Endothelial cell of umbilical vein (primary cell): Measurements from ENCODE around the gene LCP1. TPM values are rescaled to one million over a fixed set of nuclear protein-coding genes. Genes with fewer than 3 reads are reported as not detected.

Source experiments
- BruUV-seq: library from RNA; stranded (reverse); fragments of 400-500 nt; replicated peaks from 2 replicates; lab custom pipeline; 2021; lab: Mats Ljungman, UMichigan
- CTCF ChIA-PET: fragments of 300-600, 350-600 bp; sonication (Branson Sonifier 250); formaldehyde crosslinking; loops from one replicate; lab custom pipeline; 2021; ENCODE audit warnings: antibody characterized with exemption, inconsistent platforms; lab: Charles Lee
- POLR2A ChIA-PET: fragments of 300-600, 350-600 bp; sonication (Branson Sonifier 250); formaldehyde crosslinking; loops from one replicate; lab custom pipeline; 2021; ENCODE audit warnings: antibody characterized with exemption, inconsistent platforms; lab: Charles Lee
- DNase-seq: peaks from one replicate; pipeline ENCODE4 v3.0.0-alpha.2; 2011; ENCODE audit warnings: low read depth, low spot score
- FAIRE-seq: peaks from 2 replicates; lab custom pipeline; 2011; peaks lifted over from hg19 to GRCh38; lab: Jason Lieb, UNC
- H2AFZ ChIP-seq: 2 replicates; pipeline ENCODE4 v1.6.0; 2012; ENCODE audit warnings: low read depth, low read length, control low read depth, inconsistent platforms
- H3K27ac ChIP-seq: 2 replicates; pipeline ENCODE4 v1.5.1; 2011; ENCODE audit warnings: low read depth, mild to moderate bottlenecking, control low read depth, low read length, moderate library complexity; ENCODE audit not compliant: insufficient read depth
- H3K27me3 ChIP-seq, 2 experiments: 2 replicates each; pipeline versions ENCODE4 v1.6.0 to v1.6.1; 2011; ENCODE audit warnings: low read length in 2 of 2, mixed read lengths in 1 of 2; ENCODE audit not compliant: control insufficient read depth in 2 of 2, insufficient read depth in 2 of 2
- H3K36me3 ChIP-seq, 2 experiments: 2 replicates in 1 of 2; 3 replicates in 1 of 2; pipeline ENCODE4 v1.5.1; 2011; ENCODE audit warnings: low read length in 2 of 2, mild to moderate bottlenecking in 1 of 2, moderate library complexity in 1 of 2; ENCODE audit not compliant: control insufficient read depth in 2 of 2, insufficient read depth in 2 of 2; ENCODE audit errors: extremely low read depth in 1 of 2
- H3K4me1 ChIP-seq: 3 replicates; pipeline ENCODE4 v1.5.1; 2011; ENCODE audit warnings: mild to moderate bottlenecking, low read length; ENCODE audit not compliant: control insufficient read depth, insufficient read depth; ENCODE audit errors: extremely low read depth
- H3K4me2 ChIP-seq: 2 replicates; pipeline ENCODE4 v1.6.1; 2011; ENCODE audit warnings: low read length, control low read depth, mixed read lengths; ENCODE audit not compliant: insufficient read depth
- H3K4me3 ChIP-seq, 3 experiments: fragments of 200-600 bp in 1 of 3; sonication (generic), shearing (Covaris generic) in 1 of 3; replicated peaks in 1 of 3; 2 replicates each; pipeline ENCODE4 v1.5.1; 2011 to 2016; ENCODE audit warnings: control low read depth in 3 of 3, low read length in 3 of 3, mild to moderate bottlenecking in 2 of 3, inconsistent platforms in 1 of 3, low read depth in 1 of 3, moderate library complexity in 1 of 3; ENCODE audit not compliant: insufficient read depth in 1 of 3
- H3K79me2 ChIP-seq: 2 replicates; pipeline ENCODE4 v1.6.0; 2012; ENCODE audit warnings: low read length, inconsistent platforms; ENCODE audit not compliant: control insufficient read depth, insufficient read depth
- H3K9ac ChIP-seq: replicated peaks from 2 replicates; pipeline ENCODE3; 2011; ENCODE audit warnings: low read length, control low read depth; ENCODE audit not compliant: insufficient read depth; ENCODE audit errors: extremely low read depth
- H3K9me1 ChIP-seq: replicated peaks from 3 replicates; pipeline ENCODE4 v1.6.0; 2011; ENCODE audit warnings: mild to moderate bottlenecking, low read length; ENCODE audit not compliant: control insufficient read depth, insufficient read depth; ENCODE audit errors: extremely low read depth
- H3K9me3 ChIP-seq: replicated peaks from 2 replicates; pipeline ENCODE4 v1.5.1; 2012; ENCODE audit warnings: low read length, inconsistent platforms; ENCODE audit not compliant: control insufficient read depth, insufficient read depth
- H4K20me1 ChIP-seq: replicated peaks from 2 replicates; pipeline ENCODE3; 2011; ENCODE audit warnings: mild to moderate bottlenecking, low read length; ENCODE audit not compliant: control insufficient read depth, insufficient read depth; ENCODE audit errors: extremely low read depth
- EZH2 ChIP-seq: IDR thresholded peaks from 2 replicates; pipeline ENCODE4 v1.6.1; 2012; ENCODE audit warnings: borderline replicate concordance, low read depth, mild to moderate bottlenecking, moderate library complexity, low read length, inconsistent platforms; ENCODE audit not compliant: severe bottlenecking
- FOS ChIP-seq: IDR thresholded peaks from 2 replicates; pipeline ENCODE4 v1.6.1; 2011; ENCODE audit warnings: mild to moderate bottlenecking, low read length, moderate library complexity, borderline replicate concordance; ENCODE audit not compliant: insufficient read depth
- GATA2 ChIP-seq: IDR thresholded peaks from 2 replicates; pipeline ENCODE4 v1.7.0; 2011; ENCODE audit warnings: low read depth, mild to moderate bottlenecking, moderate library complexity, mixed read lengths, low read length; ENCODE audit not compliant: insufficient read length, insufficient read depth
- JUN ChIP-seq: IDR thresholded peaks from 2 replicates; pipeline ENCODE4 v1.6.1; 2011; ENCODE audit warnings: borderline replicate concordance, low read depth; ENCODE audit not compliant: insufficient read length, insufficient read depth
- MYC ChIP-seq: IDR thresholded peaks from one replicate; pipeline ENCODE4 v1.6.1; 2011; ENCODE audit warnings: mild to moderate bottlenecking, low read depth, low read length
- POLR2A ChIP-seq: IDR thresholded peaks from 2 replicates; pipeline ENCODE4 v1.6.1; 2012; ENCODE audit warnings: low read depth, mild to moderate bottlenecking, control low read depth, low read length
- POLR2AphosphoS5 ChIP-seq: IDR thresholded peaks from 2 replicates; pipeline ENCODE4 v1.6.1; 2012; ENCODE audit warnings: low read depth, mild to moderate bottlenecking, control low read depth, low read length, moderate library complexity; ENCODE audit not compliant: insufficient read depth
- dilution Hi-C: fragments of 300-500 bp; cut with MboI; formaldehyde crosslinking; loops from one replicate; pipeline ENCODE4 v1.15.0; 2019; ENCODE audit warnings: low sequenced_read_pairs; ENCODE audit not compliant: extremely low pct_ligation_motif_present
- intact Hi-C: fragments of 100-400 bp; cut with micrococcal nuclease; formaldehyde crosslinking; loops from one replicate; pipeline ENCODE4 v1.10.0; 2022
- polyA plus RNA-seq, 4 experiments: library from polyadenylated mRNA; depleted of rRNA in 3 of 4; stranded (reverse) in 3 of 4; unstranded in 1 of 4; fragments of >200 nt; gene quantifications; 2 replicates each; pipeline versions ENCODE4 v1.2.1 to v1.2.3, GENCODE V29; 2011 to 2012; ENCODE audit warnings: missing spikeins in 1 of 4
- total RNA-seq: library from RNA; stranded (reverse); gene quantifications from 2 replicates; pipeline ENCODE4 v1.2.3, GENCODE V29; 2021
- TF ChIP-seq, protein P1 (sequence below), 2 donors: IDR thresholded peaks; 1 replicate in 1 of 2; 2 replicates in 1 of 2; pipeline ENCODE4 v1.5.1; 2011; ENCODE audit warnings: low read length in 2 of 2, mild to moderate bottlenecking in 2 of 2, moderate library complexity in 2 of 2, control low read depth in 1 of 2, inconsistent platforms in 1 of 2, low read depth in 1 of 2; ENCODE audit not compliant: insufficient read depth in 1 of 2; ENCODE audit errors: extremely low read depth in 1 of 2
- TF ChIP-seq, protein P2 (sequence below): IDR thresholded peaks from 2 replicates; pipeline ENCODE4 v1.6.1; 2011; ENCODE audit not compliant: insufficient read depth, insufficient read length

The LCP1 gene
- total and polyA plus RNA-seq, 2 donors (not counting 3 experiments of a cell fraction or from before 2014, with no cell fraction given), result 0.18 to 0.38 TPM

- POLR2A ChIA-PET, result no interaction called here
- TF ChIP-seq MYC, result no peak
- no peak for TF ChIP-seq POLR2AphosphoS5
- TF ChIP-seq, protein P1, sequence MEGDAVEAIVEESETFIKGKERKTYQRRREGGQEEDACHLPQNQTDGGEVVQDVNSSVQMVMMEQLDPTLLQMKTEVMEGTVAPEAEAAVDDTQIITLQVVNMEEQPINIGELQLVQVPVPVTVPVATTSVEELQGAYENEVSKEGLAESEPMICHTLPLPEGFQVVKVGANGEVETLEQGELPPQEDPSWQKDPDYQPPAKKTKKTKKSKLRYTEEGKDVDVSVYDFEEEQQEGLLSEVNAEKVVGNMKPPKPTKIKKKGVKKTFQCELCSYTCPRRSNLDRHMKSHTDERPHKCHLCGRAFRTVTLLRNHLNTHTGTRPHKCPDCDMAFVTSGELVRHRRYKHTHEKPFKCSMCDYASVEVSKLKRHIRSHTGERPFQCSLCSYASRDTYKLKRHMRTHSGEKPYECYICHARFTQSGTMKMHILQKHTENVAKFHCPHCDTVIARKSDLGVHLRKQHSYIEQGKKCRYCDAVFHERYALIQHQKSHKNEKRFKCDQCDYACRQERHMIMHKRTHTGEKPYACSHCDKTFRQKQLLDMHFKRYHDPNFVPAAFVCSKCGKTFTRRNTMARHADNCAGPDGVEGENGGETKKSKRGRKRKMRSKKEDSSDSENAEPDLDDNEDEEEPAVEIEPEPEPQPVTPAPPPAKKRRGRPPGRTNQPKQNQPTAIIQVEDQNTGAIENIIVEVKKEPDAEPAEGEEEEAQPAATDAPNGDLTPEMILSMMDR (IDR thresholded peaks at IDR 0.05; ENCODE audit: extremely low read depth in 1 of 2, insufficient read depth in 1 of 2, low read depth in 1 of 2, low read length in 2 of 2), result no peak
- no peak for TF ChIP-seq GATA2
- TF ChIP-seq, protein P2, sequence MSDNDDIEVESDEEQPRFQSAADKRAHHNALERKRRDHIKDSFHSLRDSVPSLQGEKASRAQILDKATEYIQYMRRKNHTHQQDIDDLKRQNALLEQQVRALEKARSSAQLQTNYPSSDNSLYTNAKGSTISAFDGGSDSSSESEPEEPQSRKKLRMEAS, result no peak
- no peak for TF ChIP-seq EZH2
- no peak for TF ChIP-seq JUN
- no peak for TF ChIP-seq FOS
- no peak for TF ChIP-seq POLR2A
Observed at GRCh38 chr13:46134494-46134893, 47.5 kb downstream of the LCP1 start.

More at GRCh38 chr13:46134494-46134893, 47.5 kb downstream of the LCP1 start:
- no peaks in the 10 kb centered on the region for H3K9me1 ChIP-seq
- H3K9ac ChIP-seq, result no peak overlapping the region
- H3K27ac ChIP-seq, result no peak overlapping the region
- H4K20me1 ChIP-seq, result no peaks in the 10 kb centered on the region
- BruUV-seq, result no TSS peak
- intact Hi-C loops (no loop called here), dilution Hi-C loops (no loop called here)
- no peak overlapping the region for H3K4me3 ChIP-seq
- H2AFZ ChIP-seq, result no peak overlapping the region
- FAIRE-seq (no peak), DNase-seq (no peak)
- no peaks in the 10 kb centered on the region for H3K4me1 ChIP-seq
- H3K36me3 ChIP-seq, result no peaks in the 10 kb centered on the region
- peaks cover 21 to 35% of the 10 kb centered on the region in 2 experiments for H3K27me3 ChIP-seq
- no peaks in the 10 kb centered on the region for H3K79me2 ChIP-seq
- no peak overlapping the region for H3K4me2 ChIP-seq
- CTCF ChIA-PET, result interaction anchor here (0.9 to 2.4 kb wide), 3 partner anchors 8 to 327 kb away, joined by 3 to 6 read pairs (median 3); no protein-coding TSS in a partner anchor
- H3K9me3 ChIP-seq, result no peaks in the 10 kb centered on the region
